Posterior vena cava (tissue), 2 donors: Measurements from ENCODE around the gene AKAP13. TPM values are rescaled to one million over a fixed set of nuclear protein-coding genes. Genes with fewer than 3 reads are reported as not detected.
"Not testable (repeated sequence)": the region's sequence is repeated elsewhere in the genome, so short reads cannot be mapped to it uniquely, and the experiment has no call there.

Experiments
- DNase-seq: peaks from one replicate; pipeline ENCODE4 v3.0.0-alpha.2; 2020; ENCODE audit warnings: low spot score
- intact Hi-C, 2 donors: fragments of 100-400 bp; cut with DNase I; formaldehyde crosslinking; loops; one replicate each; pipeline versions ENCODE4 v1.14.1 to v1.14.2; 2022 to 2023
- total RNA-seq, 2 donors: library from RNA; stranded (reverse); fragmentation: NEBNext Ultra II Directional; extraction: Animal tissue kit (Norgen Biotek cat#: 25700); gene quantifications; one replicate each; pipeline ENCODE4 v1.2.1, GENCODE V29; 2021
- donor health status: DM: yes; HTN: yes; CAD: no.
- donor health status: DM: yes; HTN: yes; CAD: no.

The AKAP13 gene
- total RNA-seq, 2 donors from 2014 or later, result 214 TPM

GRCh38 chr15:85346462-85347084 is 33.8 kb upstream of the AKAP13 start:
- DNase-seq, intact Hi-C loops: not testable (repeated sequence)

GRCh38 chr15:85347264-85348047 is 32.9 kb upstream of the AKAP13 start:
- DNase-seq, intact Hi-C loops: not testable (repeated sequence)

GRCh38 chr15:85348048-85348766 is 32.2 kb upstream of the AKAP13 start:
- DNase-seq, intact Hi-C loops: not testable (repeated sequence)

GRCh38 chr15:85349062-85349461 is 31.3 kb upstream of the AKAP13 start:
- intact Hi-C loops, DNase-seq: not testable (repeated sequence)

- intact Hi-C loops, result no loop called here
- no peak for DNase-seq
Measured at GRCh38 chr15:85350395-85350794, 30.0 kb upstream of the AKAP13 start.

- DNase-seq, intact Hi-C loops: not testable (repeated sequence)
Measured at GRCh38 chr15:85351501-85351900, 28.9 kb upstream of the AKAP13 start.

- intact Hi-C loops, result no loop called here
- no peak for DNase-seq
Measured at GRCh38 chr15:85351965-85352364, 28.4 kb upstream of the AKAP13 start.

GRCh38 chr15:85353516-85353915 is 26.9 kb upstream of the AKAP13 start:
- intact Hi-C loops, result no loop called here
- DNase-seq, result no peak

- no peak for DNase-seq
- intact Hi-C loops, result no loop called here
Measured at GRCh38 chr15:85354461-85354860, 25.9 kb upstream of the AKAP13 start.

- intact Hi-C loops, result no loop called here
- no peak for DNase-seq
Measured at GRCh38 chr15:85354948-85355347, 25.5 kb upstream of the AKAP13 start.

GRCh38 chr15:85356276-85356675 is 24.1 kb upstream of the AKAP13 start:
- intact Hi-C loops, result no loop called here

GRCh38 chr15:85361323-85361722 is 19.1 kb upstream of the AKAP13 start:
- intact Hi-C loops, result no loop called here
- DNase-seq, result no peak

More at GRCh38 chr15:85356276-85356675, 24.1 kb upstream of the AKAP13 start:
- DNase-seq, result no peak

GRCh38 chr15:85362436-85363081 is 17.8 kb upstream of the AKAP13 start:
- DNase-seq, result no peak
- intact Hi-C loops, result no loop called here

- no peak for DNase-seq
- intact Hi-C loops, result no loop called here
Measured at GRCh38 chr15:85365980-85366379, 14.4 kb upstream of the AKAP13 start.

GRCh38 chr15:85367741-85368140 is 12.7 kb upstream of the AKAP13 start:
- intact Hi-C loops, result no loop called here
- DNase-seq, result no peak

- intact Hi-C loops, result no loop called here
- DNase-seq, result no peak
Measured at GRCh38 chr15:85374831-85375230, 5.6 kb upstream of the AKAP13 start.

- no peak for DNase-seq
Measured at GRCh38 chr15:85377269-85377668, 3.1 kb upstream of the AKAP13 start.

GRCh38 chr15:85377986-85378385 is 2.4 kb upstream of the AKAP13 start:
- DNase-seq, result no peak
- intact Hi-C loops, result no loop called here

More at GRCh38 chr15:85377269-85377668, 3.1 kb upstream of the AKAP13 start:
- intact Hi-C loops, result no loop called here

- intact Hi-C loops, result no loop called here
- DNase-seq, result no peak
Measured at GRCh38 chr15:85379403-85380131, 836 bp upstream of the AKAP13 start.
